Kidney (tissue), 14 donors: ENCODE data around the gene DNM2. TPM values are rescaled to one million over a fixed set of nuclear protein-coding genes. Genes with fewer than 3 reads are reported as not detected.

Experiments
- DNase-seq, 5 donors: peaks; one replicate each; pipeline ENCODE4 v3.0.0-alpha.2; 2013 to 2020
- FAIRE-seq: peaks from 2 replicates; lab custom pipeline; 2012; peaks lifted over from hg19 to GRCh38; lab: Jason Lieb, UNC
- H3K27ac ChIP-seq, 2 donors: one replicate each; pipeline ENCODE4 v1.7.0; 2013; ENCODE audit warnings: low read depth in 2 of 2, low read length in 2 of 2, inconsistent platforms in 1 of 2
- H3K27me3 ChIP-seq: one replicate; pipeline ENCODE4 v1.7.1; 2013; ENCODE audit warnings: low read length, inconsistent platforms; ENCODE audit not compliant: control insufficient read depth, insufficient read depth
- H3K36me3 ChIP-seq, 3 donors: one replicate each; pipeline versions ENCODE4 v1.7.0 to v1.7.1; 2013; ENCODE audit warnings: low read length in 3 of 3, control low read depth in 1 of 3, inconsistent platforms in 1 of 3; ENCODE audit not compliant: insufficient read depth in 3 of 3, control insufficient read depth in 2 of 3
- H3K4me1 ChIP-seq, 3 donors: one replicate each; pipeline versions ENCODE4 v1.7.0 to v1.7.1; 2013; ENCODE audit warnings: low read length in 3 of 3, inconsistent platforms in 1 of 3, low read depth in 1 of 3; ENCODE audit not compliant: control insufficient read depth in 2 of 3, insufficient read depth in 2 of 3
- H3K4me3 ChIP-seq, 3 donors: one replicate each; pipeline versions ENCODE4 v1.7.0 to v1.8.1; 2013; ENCODE audit warnings: low read length in 3 of 3, control low read depth in 1 of 3, inconsistent platforms in 1 of 3
- H3K9ac ChIP-seq, 3 donors: one replicate each; pipeline versions ENCODE4 v1.7.0 to v1.7.1; 2013; ENCODE audit warnings: low read length in 3 of 3, control low read depth in 1 of 3, inconsistent platforms in 1 of 3
- H3K9me3 ChIP-seq, 3 donors: one replicate each; pipeline versions ENCODE4 v1.7.0 to v1.7.1; 2013; ENCODE audit warnings: low read length in 3 of 3, control low read depth in 1 of 3, inconsistent platforms in 1 of 3; ENCODE audit not compliant: control insufficient read depth in 2 of 3, insufficient read depth in 1 of 3
- intact Hi-C: fragments of 100-400 bp; cut with DNase I; formaldehyde crosslinking; loops from one replicate; pipeline ENCODE4 v1.11.1; 2022
- polyA plus RNA-seq: library from polyadenylated mRNA; stranded (reverse); fragments of 350-450 nt; fragmentation: Illumina TruSeq; extraction: RNeasy Lipid Tissue Mini Kit (QIAGEN cat#74804); gene quantifications from one replicate; pipeline ENCODE4 v1.2.3, GENCODE V29; 2014; ENCODE audit warnings: low read depth, low replicate concordance; ENCODE audit not compliant: insufficient read depth
- total RNA-seq: library from RNA; stranded (reverse); fragmentation: NEBNext Ultra II Directional; extraction: Animal tissue kit (Norgen Biotek cat#: 25700); gene quantifications from one replicate; pipeline ENCODE4 v1.2.1, GENCODE V29; 2021
- TF ChIP-seq, protein P1 (sequence below): IDR thresholded peaks from 3 replicates; pipeline ENCODE4 v1.5.1; 2012; ENCODE audit warnings: mild to moderate bottlenecking, moderate library complexity, borderline replicate concordance; ENCODE audit not compliant: insufficient read depth; ENCODE audit errors: extremely low read depth
- donor health status: control.
- donor health status: control.
- donor health status: control.
- donor health status: control.
- donor health status: control.
- donor health status: DM: yes; HTN: yes; CAD: no.
- donor health status: Normal renal cell carcinoma (clear cell type).

DNM2 gene
- total and polyA plus RNA-seq, 2 donors from 2014 or later, result 79.0 to 226 TPM

DNA sequence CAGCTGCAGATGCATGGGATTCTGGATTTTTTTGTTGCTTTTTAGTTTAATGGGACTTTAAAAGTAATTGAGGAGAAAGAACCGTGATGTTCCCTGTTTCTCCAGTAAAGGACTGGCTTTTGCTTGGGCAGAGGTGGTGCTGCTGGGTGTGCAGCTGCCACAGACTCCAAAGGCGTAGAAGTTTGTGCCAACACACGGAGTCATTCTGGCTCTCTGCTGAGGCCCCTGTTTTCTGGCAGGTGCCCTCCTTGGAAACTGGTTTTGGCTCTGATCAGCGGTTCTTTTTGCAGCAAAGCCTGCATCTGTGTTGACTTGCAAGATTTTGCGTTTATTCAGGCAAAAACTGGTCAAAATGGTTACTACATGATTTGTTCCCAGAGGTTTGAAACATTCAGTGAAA, 32.7 kb upstream of the DNM2 start:
- DNase-seq (no peak), FAIRE-seq (no peak)
- intact Hi-C loops, result no loop called here
- H3K4me3 ChIP-seq, result no peak overlapping the region
- no peak overlapping the region for H3K9ac ChIP-seq
- TF ChIP-seq, protein P1, sequence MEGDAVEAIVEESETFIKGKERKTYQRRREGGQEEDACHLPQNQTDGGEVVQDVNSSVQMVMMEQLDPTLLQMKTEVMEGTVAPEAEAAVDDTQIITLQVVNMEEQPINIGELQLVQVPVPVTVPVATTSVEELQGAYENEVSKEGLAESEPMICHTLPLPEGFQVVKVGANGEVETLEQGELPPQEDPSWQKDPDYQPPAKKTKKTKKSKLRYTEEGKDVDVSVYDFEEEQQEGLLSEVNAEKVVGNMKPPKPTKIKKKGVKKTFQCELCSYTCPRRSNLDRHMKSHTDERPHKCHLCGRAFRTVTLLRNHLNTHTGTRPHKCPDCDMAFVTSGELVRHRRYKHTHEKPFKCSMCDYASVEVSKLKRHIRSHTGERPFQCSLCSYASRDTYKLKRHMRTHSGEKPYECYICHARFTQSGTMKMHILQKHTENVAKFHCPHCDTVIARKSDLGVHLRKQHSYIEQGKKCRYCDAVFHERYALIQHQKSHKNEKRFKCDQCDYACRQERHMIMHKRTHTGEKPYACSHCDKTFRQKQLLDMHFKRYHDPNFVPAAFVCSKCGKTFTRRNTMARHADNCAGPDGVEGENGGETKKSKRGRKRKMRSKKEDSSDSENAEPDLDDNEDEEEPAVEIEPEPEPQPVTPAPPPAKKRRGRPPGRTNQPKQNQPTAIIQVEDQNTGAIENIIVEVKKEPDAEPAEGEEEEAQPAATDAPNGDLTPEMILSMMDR, result no peak
- H3K27me3 ChIP-seq, result no peaks in the 10 kb centered on the region
- H3K9me3 ChIP-seq, result no peaks in the 10 kb centered on the region
- peaks cover 12 to 78% (median 46%) of the 10 kb centered on the region in 3 donors for H3K36me3 ChIP-seq
- H3K27ac ChIP-seq, result no peak overlapping the region
- H3K4me1 ChIP-seq, result no peaks in the 10 kb centered on the region

DNA sequence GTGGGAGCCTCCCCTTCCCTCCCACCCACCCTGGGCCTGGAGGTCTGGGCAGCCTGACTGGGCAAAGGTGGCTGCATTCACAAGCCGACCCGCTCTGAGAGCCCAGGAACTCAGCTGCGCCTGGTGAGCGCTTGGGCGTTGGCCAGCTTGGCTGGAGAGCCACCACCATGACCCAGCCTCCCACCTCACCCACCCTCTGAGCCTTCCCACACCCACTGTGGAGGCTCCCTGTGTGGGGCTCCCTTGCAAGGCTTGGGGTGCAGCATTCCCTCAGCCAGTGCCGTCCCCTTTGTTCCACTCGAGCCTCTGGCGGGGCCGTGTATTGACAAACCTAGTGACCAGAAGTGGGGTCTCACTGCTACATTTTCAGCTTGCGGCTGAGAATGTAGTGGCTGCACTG, 31.7 kb upstream of the DNM2 start:
- TF ChIP-seq, protein P1, result no peak

DNA sequence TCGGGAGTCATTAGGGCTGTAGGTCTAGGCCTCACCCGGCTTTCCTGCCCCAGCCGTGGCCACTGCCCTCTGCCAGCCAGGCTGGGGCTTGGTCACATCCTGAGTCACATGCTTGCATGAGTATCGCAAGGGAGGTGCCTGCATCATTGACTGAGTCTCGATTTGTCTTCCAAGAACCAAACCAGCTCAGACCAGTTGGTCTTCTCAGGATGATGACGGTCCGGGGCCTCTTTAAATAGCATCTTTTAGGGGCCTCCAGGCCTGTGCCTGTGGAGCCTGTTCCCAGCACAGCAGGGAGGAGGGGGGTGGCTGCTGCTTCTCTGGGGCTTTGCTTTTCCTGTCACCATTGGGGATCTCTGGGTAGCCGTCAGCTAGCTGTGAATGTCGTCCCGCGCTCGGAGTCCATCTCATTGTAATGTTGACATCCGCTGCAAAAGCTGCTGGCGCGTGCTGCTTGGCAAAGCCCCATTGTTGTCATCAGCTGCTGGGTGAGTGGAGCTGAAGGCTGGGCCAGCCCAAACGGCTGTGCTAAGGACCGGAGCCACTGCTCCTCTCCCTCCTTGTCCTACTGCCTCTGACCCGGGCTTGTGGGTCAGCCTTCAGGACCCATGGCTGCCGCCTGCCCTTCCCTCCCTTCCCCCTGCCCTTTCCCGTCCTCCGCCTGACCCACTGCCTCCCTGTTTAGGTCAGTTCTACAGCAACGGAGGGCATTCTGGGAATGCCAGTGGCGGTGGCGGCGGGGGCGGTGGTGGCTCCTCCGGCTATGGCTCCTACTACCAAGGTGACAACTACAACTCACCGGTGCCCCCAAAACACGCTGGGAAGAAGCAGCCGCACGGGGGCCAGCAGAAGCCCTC, 31.0 kb upstream of the DNM2 start:
- FAIRE-seq, result no peak
- H3K4me1 ChIP-seq, result no peaks in the 10 kb centered on the region
- intact Hi-C loops, result no loop called here
- no peak overlapping the region for H3K4me3 ChIP-seq
- H3K9me3 ChIP-seq, result no peaks in the 10 kb centered on the region
- DNase-seq, result no peak
- peaks cover 5 to 73% (median 48%) of the 10 kb centered on the region in 3 donors for H3K36me3 ChIP-seq
- H3K27me3 ChIP-seq, result no peaks in the 10 kb centered on the region
- no peak overlapping the region for H3K9ac ChIP-seq
- TF ChIP-seq, protein P1, result no peak
- no peak overlapping the region for H3K27ac ChIP-seq

More for the DNA sequence above, 31.7 kb upstream of the DNM2 start:
- Histone ChIP-seq H3K4me3 (no peak overlapping the region), H3K9me3 (no peaks in the 10 kb centered on the region), H3K36me3 (peaks cover 9 to 74% (median 45%) of the 10 kb centered on the region in 3 donors), H3K9ac (no peak overlapping the region), H3K27ac (no peak overlapping the region), H3K27me3 (no peaks in the 10 kb centered on the region), H3K4me1 (no peaks in the 10 kb centered on the region)
- FAIRE-seq, result no peak
- intact Hi-C loops, result no loop called here
- no peak for DNase-seq
